OCI-LY1 (cell line): ENCODE results near the gene C3.

Experiments used
- H2AFZ ChIP-seq: fragments of 200-600 bp; sonication (generic), shearing (Covaris generic); 2 replicates; pipeline ENCODE4 v1.6.0; 2014; ENCODE audit warnings: antibody characterized with exemption, mild to moderate bottlenecking, low read length
- H3F3A ChIP-seq: fragments of 200-600 bp; sonication (generic), shearing (Covaris generic); 2 replicates; pipeline ENCODE4 v1.6.0; 2014; ENCODE audit warnings: mild to moderate bottlenecking, antibody characterized with exemption, low read length, moderate library complexity; ENCODE audit not compliant: insufficient read depth
- H3K27ac ChIP-seq: fragments of 200-600 bp; sonication (generic); 2 replicates; pipeline ENCODE4 v1.5.1; 2014; ENCODE audit warnings: low read length, mixed run types, mild to moderate bottlenecking, low read depth; ENCODE audit not compliant: poor library complexity, severe bottlenecking
- H3K27me3 ChIP-seq: fragments of 200-600 bp; sonication (generic); 2 replicates; pipeline ENCODE4 v1.6.0; 2014; ENCODE audit warnings: antibody characterized with exemption, mild to moderate bottlenecking, low read length, moderate library complexity; ENCODE audit not compliant: insufficient read depth
- H3K36me3 ChIP-seq: fragments of 200-600 bp; sonication (generic); 2 replicates; pipeline ENCODE4 v1.6.1; 2014; ENCODE audit warnings: mild to moderate bottlenecking, antibody characterized with exemption, low read length, moderate library complexity, mixed read lengths; ENCODE audit not compliant: insufficient read depth
- H3K4me1 ChIP-seq: fragments of 200-600 bp; sonication (generic); 2 replicates; pipeline ENCODE4 v1.5.1; 2014; ENCODE audit warnings: mild to moderate bottlenecking, low read length, moderate library complexity; ENCODE audit not compliant: insufficient read depth, severe bottlenecking
- H3K4me2 ChIP-seq: fragments of 200-600 bp; sonication (generic), shearing (Covaris generic); 2 replicates; pipeline ENCODE4 v1.6.1; 2014; ENCODE audit warnings: low read length
- H3K4me3 ChIP-seq: fragments of 200-600 bp; sonication (generic); 2 replicates; pipeline ENCODE4 v1.5.1; 2014; ENCODE audit warnings: low read length, low read depth, mild to moderate bottlenecking, mixed read lengths; ENCODE audit not compliant: poor library complexity, severe bottlenecking
- H3K79me2 ChIP-seq: fragments of 200-600 bp; shearing (Covaris generic); 2 replicates; pipeline ENCODE4 v1.6.1; 2016; ENCODE audit warnings: mixed run types, low read length, mixed read lengths; ENCODE audit not compliant: insufficient read depth
- H3K9ac ChIP-seq: fragments of 200-600 bp; sonication (generic), shearing (Covaris generic); 2 replicates; pipeline ENCODE4 v1.6.1; 2014; ENCODE audit warnings: mild to moderate bottlenecking, low read length, mixed read lengths
- H3K9me2 ChIP-seq: fragments of 200-600 bp; sonication (generic), shearing (Covaris generic); 2 replicates; pipeline ENCODE4 v1.6.1; 2014; ENCODE audit warnings: low read depth, mild to moderate bottlenecking, low read length, mixed read lengths
- H3K9me3 ChIP-seq: fragments of 200-600 bp; shearing (Covaris generic); 2 replicates; pipeline ENCODE4 v1.6.1; 2014; ENCODE audit warnings: low read length, mixed read lengths
- H4K20me1 ChIP-seq: fragments of 200-600 bp; sonication (generic), shearing (Covaris generic); 2 replicates; pipeline ENCODE4 v1.6.0; 2016; ENCODE audit warnings: mild to moderate bottlenecking, low read length; ENCODE audit not compliant: insufficient read depth
- EZH2 ChIP-seq: fragments of 200-600 bp; sonication (generic), shearing (Covaris generic); IDR thresholded peaks from 2 replicates; pipeline ENCODE4 v1.8.0; 2017; ENCODE audit warnings: borderline replicate concordance, mixed run types, mild to moderate bottlenecking, antibody characterized with exemption, low read length, moderate library complexity, mixed read lengths
- TF ChIP-seq, protein P1 (sequence below): fragments of 200-600 bp; sonication (generic), shearing (Covaris generic); IDR thresholded peaks from 2 replicates; pipeline ENCODE4 v1.5.1; 2017; ENCODE audit warnings: mild to moderate bottlenecking, antibody characterized with exemption, low read length, moderate library complexity, mixed read lengths

C3 gene

GRCh38 chr19:6744381-6745301 lies 24.2 kb upstream of the C3 start:
- TF ChIP-seq, protein P1, sequence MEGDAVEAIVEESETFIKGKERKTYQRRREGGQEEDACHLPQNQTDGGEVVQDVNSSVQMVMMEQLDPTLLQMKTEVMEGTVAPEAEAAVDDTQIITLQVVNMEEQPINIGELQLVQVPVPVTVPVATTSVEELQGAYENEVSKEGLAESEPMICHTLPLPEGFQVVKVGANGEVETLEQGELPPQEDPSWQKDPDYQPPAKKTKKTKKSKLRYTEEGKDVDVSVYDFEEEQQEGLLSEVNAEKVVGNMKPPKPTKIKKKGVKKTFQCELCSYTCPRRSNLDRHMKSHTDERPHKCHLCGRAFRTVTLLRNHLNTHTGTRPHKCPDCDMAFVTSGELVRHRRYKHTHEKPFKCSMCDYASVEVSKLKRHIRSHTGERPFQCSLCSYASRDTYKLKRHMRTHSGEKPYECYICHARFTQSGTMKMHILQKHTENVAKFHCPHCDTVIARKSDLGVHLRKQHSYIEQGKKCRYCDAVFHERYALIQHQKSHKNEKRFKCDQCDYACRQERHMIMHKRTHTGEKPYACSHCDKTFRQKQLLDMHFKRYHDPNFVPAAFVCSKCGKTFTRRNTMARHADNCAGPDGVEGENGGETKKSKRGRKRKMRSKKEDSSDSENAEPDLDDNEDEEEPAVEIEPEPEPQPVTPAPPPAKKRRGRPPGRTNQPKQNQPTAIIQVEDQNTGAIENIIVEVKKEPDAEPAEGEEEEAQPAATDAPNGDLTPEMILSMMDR: no peak
- no peak for TF ChIP-seq EZH2
- no peaks in the 10 kb centered on the region for H3K79me2 ChIP-seq
- no peaks in the 10 kb centered on the region for H4K20me1 ChIP-seq
- H3K36me3 ChIP-seq: peaks cover 67% of the 10 kb centered on the region
- peaks cover 18% of the 10 kb centered on the region for H3K4me1 ChIP-seq
- H3K9ac ChIP-seq: no peak overlapping the region
- H3K4me3 ChIP-seq: no peak overlapping the region
- H3K9me2 ChIP-seq: no peaks in the 10 kb centered on the region
- no peaks in the 10 kb centered on the region for H3K27me3 ChIP-seq
- no peak overlapping the region for H3K27ac ChIP-seq
- no peak overlapping the region for H2AFZ ChIP-seq
- H3K9me3 ChIP-seq: no peaks in the 10 kb centered on the region
- H3F3A ChIP-seq: no peaks in the 10 kb centered on the region
- H3K4me2 ChIP-seq: no peak overlapping the region

DNA sequence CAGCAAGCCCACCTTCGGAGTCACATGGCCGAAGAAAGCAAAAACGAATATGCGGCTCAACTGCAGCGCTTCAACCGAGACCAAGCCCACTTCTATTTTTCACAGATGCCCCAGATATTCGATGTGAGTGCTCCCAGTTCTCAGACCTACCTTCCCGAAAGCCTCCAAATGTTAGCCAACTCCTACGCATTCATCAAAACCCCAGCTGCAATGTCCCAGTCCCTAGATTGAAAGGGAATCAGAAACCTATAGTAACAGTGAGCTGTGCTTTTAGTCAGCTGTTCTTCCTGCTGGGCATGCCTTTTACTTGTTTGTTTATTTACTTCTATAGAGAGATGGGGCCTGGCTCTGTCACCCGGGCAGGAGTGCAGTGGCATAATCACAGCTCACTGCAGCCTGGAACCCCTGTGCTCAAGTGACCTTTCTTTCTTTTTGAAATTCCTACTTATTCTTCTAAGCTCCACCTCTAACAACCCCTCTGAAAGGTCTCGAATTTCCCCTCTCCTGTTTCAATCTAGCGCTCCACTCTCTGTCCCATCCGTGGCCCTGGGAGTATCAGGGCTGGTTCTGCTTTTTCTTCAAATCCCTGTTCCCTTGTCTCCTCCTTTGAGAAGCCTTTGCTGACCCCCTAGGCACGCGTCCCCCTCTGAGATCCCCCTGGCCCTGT lies 23.4 kb upstream of the C3 start:
- Histone ChIP-seq H3K27me3 (no peaks in the 10 kb centered on the region), H3K9me2 (no peaks in the 10 kb centered on the region), H2AFZ (no peak overlapping the region), H3K9me3 (no peaks in the 10 kb centered on the region), H4K20me1 (no peaks in the 10 kb centered on the region), H3K36me3 (peaks cover 59% of the 10 kb centered on the region), H3K9ac (no peak overlapping the region), H3K4me3 (no peak overlapping the region), H3K27ac (no peak overlapping the region), H3K79me2 (no peaks in the 10 kb centered on the region), H3K4me2 (no peak overlapping the region), H3K4me1 (peaks cover 23% of the 10 kb centered on the region), H3F3A (no peaks in the 10 kb centered on the region)
- TF ChIP-seq, protein P1: no peak
- TF ChIP-seq EZH2: no peak

- Histone ChIP-seq H3K9me2 (no peaks in the 10 kb centered on the region), H3F3A (peaks cover 6% of the 10 kb centered on the region; the same call in 1 of the 2 replicates), H3K79me2 (no peaks in the 10 kb centered on the region), H3K4me2 (no peak overlapping the region), H3K27ac (no peak overlapping the region), H3K4me1 (peaks cover 31% of the 10 kb centered on the region), H2AFZ (no peak overlapping the region), H3K9me3 (no peaks in the 10 kb centered on the region), H3K27me3 (no peaks in the 10 kb centered on the region), H4K20me1 (no peaks in the 10 kb centered on the region), H3K4me3 (no peak overlapping the region), H3K9ac (no peak overlapping the region), H3K36me3 (peaks cover 52% of the 10 kb centered on the region)
- TF ChIP-seq, protein P1: no peak
- no peak for TF ChIP-seq EZH2
These were observed 22.6 kb upstream of the C3 start for GRCh38 chr19:6743066-6743465.
